ENCODE measurements around the gene JUN.
"Not testable (repeated sequence)": the region's sequence is repeated elsewhere in the genome, so short reads cannot be mapped to it uniquely, and the experiment has no call there.

Gene JUN

GRCh38 chr1:58805716-58806571, 22.1 kb upstream of the JUN start:
- no peak for DNase-seq

- no peak for DNase-seq
These were observed 21.2 kb upstream of the JUN start for GRCh38 chr1:58804853-58805565.

GRCh38 chr1:58803858-58804257, 20.0 kb upstream of the JUN start:
- no peak for DNase-seq

- peak; percentile 85 for DNase-seq
These were observed 19.0 kb upstream of the JUN start for GRCh38 chr1:58802640-58803399.

GRCh38 chr1:58801286-58801685, 17.4 kb upstream of the JUN start:
- not testable (repeated sequence) for DNase-seq

- no peak for DNase-seq
These were observed 15.8 kb upstream of the JUN start for GRCh38 chr1:58799650-58800049.

- DNase-seq = no peak
These were observed 15.1 kb upstream of the JUN start for GRCh38 chr1:58798910-58799442.

- DNase-seq = no peak
These were observed 12.6 kb upstream of the JUN start for GRCh38 chr1:58796416-58796815.

- no peak for DNase-seq
These were observed 10.7 kb upstream of the JUN start for GRCh38 chr1:58794585-58794984.

- DNase-seq = no peak
These were observed 9.0 kb upstream of the JUN start for GRCh38 chr1:58792846-58793245.

GRCh38 chr1:58791106-58791505, 7.3 kb upstream of the JUN start:
- DNase-seq = no peak

GRCh38 chr1:58789996-58790660, 6.3 kb upstream of the JUN start:
- DNase-seq = no peak

- no peak for DNase-seq
These were observed 5.5 kb upstream of the JUN start for GRCh38 chr1:58789322-58789856.

GRCh38 chr1:58788259-58788658, 4.4 kb upstream of the JUN start:
- no peak for DNase-seq

- no peak for DNase-seq
These were observed 3.0 kb upstream of the JUN start for GRCh38 chr1:58786927-58787245.

GRCh38 chr1:58786184-58786926, 2.5 kb upstream of the JUN start:
- DNase-seq = no peak

- peak; percentile 88 for DNase-seq
These were observed 1.7 kb upstream of the JUN start for GRCh38 chr1:58785442-58786058.

- peak; percentile 45 for DNase-seq
These were observed 1.1 kb upstream of the JUN start for GRCh38 chr1:58784758-58785441.

- DNase-seq = peak; percentile 30
These were observed 506 bp downstream of the JUN start for GRCh38 chr1:58783090-58783992.
